Measurements from ENCODE around the gene ALK.

The ALK gene

DNA sequence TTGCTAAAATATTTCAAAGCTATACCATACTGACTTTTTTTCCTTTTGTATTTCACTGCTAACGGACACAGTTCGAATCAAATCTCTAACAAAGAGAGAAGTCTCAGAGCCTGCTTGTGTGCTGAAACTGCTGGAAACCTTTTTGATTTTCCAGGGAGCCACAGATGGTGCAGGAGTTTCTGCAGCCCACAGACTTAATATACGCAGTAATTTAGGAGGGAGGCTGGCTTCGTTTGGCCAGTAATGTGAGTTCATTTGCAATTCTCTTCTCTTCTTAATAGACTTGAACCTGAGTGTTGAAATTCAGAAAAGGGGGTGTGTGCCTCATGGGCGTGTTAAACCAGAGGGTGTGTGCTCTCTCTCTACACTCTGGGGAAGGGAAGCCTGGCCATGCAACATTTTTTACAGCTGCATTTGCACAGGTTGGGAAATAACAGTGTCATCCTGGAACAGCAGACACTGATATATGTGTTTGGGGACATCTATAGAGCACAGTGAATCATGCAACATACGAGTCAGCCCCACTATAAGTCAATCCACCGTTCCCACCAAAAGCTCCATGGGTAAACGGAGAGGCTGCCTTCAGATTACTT is 473.2 kb downstream of the ALK start:
- TF ChIP-seq, protein P1, sequence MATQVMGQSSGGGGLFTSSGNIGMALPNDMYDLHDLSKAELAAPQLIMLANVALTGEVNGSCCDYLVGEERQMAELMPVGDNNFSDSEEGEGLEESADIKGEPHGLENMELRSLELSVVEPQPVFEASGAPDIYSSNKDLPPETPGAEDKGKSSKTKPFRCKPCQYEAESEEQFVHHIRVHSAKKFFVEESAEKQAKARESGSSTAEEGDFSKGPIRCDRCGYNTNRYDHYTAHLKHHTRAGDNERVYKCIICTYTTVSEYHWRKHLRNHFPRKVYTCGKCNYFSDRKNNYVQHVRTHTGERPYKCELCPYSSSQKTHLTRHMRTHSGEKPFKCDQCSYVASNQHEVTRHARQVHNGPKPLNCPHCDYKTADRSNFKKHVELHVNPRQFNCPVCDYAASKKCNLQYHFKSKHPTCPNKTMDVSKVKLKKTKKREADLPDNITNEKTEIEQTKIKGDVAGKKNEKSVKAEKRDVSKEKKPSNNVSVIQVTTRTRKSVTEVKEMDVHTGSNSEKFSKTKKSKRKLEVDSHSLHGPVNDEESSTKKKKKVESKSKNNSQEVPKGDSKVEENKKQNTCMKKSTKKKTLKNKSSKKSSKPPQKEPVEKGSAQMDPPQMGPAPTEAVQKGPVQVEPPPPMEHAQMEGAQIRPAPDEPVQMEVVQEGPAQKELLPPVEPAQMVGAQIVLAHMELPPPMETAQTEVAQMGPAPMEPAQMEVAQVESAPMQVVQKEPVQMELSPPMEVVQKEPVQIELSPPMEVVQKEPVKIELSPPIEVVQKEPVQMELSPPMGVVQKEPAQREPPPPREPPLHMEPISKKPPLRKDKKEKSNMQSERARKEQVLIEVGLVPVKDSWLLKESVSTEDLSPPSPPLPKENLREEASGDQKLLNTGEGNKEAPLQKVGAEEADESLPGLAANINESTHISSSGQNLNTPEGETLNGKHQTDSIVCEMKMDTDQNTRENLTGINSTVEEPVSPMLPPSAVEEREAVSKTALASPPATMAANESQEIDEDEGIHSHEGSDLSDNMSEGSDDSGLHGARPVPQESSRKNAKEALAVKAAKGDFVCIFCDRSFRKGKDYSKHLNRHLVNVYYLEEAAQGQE (IDR thresholded peaks at IDR 0.05; ENCODE audit: insufficient read depth in 1 of 2, low read depth in 2 of 2, low read length in 2 of 2), result no peak
- TF ChIP-seq POLR2AphosphoS5 (IDR thresholded peaks at IDR 0.05; ENCODE audit: low read depth, low read length) (no peak), SIN3A (IDR thresholded peaks at IDR 0.05; ENCODE audit: borderline replicate concordance, insufficient read depth, low read length) (no peak), FOXP2 (optimal IDR thresholded peaks at IDR 0.05; ENCODE audit: borderline replicate concordance, extremely low read depth, extremely low read length, insufficient read depth) (no peak), TAF1 (IDR thresholded peaks at IDR 0.05; ENCODE audit: borderline replicate concordance, insufficient read depth, low read length) (no peak)

DNA sequence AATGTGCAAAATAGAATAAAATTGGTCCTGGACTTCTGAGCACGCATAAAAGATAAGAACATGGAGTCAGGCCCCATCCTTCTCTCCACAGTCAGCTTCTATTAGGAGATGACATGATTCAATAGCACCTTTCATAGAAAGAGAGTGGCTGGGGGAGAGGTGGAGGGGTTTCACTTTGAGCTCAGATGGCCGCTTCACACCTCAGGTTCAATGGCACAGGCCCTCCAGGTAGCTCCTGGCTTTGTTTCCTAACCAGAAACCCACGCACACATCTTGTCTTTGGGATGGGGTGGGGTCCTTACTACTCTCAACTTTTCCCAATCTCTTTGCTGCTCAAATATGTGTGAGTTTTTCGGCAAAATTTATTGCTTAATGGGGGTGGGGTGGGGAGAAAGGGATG is 473.9 kb downstream of the ALK start:
- TF ChIP-seq POLR2AphosphoS5 (IDR thresholded peaks at IDR 0.05; ENCODE audit: low read depth, low read length) (no peak), FOXP2 (optimal IDR thresholded peaks at IDR 0.05; ENCODE audit: borderline replicate concordance, extremely low read depth, extremely low read length, insufficient read depth) (no peak), SIN3A (IDR thresholded peaks at IDR 0.05; ENCODE audit: borderline replicate concordance, insufficient read depth, low read length) (no peak)
- TF ChIP-seq, protein P1 (IDR thresholded peaks at IDR 0.05; ENCODE audit: insufficient read depth in 1 of 2, low read depth in 2 of 2, low read length in 2 of 2), result no peak

DNA sequence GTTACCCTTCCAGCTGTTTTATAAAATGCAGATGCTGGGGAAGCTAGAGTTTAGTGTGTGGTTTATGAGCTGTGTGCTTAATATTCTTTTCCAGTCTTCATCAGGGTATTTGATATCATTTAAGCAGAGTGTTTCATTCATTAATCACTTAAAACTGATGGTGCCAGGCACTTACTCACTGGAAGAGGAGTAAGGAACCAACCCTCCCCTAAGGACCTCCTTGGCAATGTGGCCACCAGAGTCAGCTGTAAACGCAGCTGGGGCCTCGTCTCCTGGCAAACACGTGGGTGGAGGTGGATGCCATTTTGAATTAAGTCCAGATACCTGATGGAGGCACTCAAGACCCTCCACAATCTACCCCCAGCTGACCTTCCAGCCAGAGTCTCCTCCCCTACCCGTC is 474.5 kb downstream of the ALK start:
- no peak for TF ChIP-seq FOXP2 (optimal IDR thresholded peaks at IDR 0.05; ENCODE audit: borderline replicate concordance, extremely low read depth, extremely low read length, insufficient read depth)
- TF ChIP-seq, protein P1 (IDR thresholded peaks at IDR 0.05; ENCODE audit: insufficient read depth in 1 of 2, low read depth in 2 of 2, low read length in 2 of 2), result no peak
- TF ChIP-seq TAF1 (IDR thresholded peaks at IDR 0.05; ENCODE audit: borderline replicate concordance, insufficient read depth, low read length), result no peak
- no peak for TF ChIP-seq SIN3A (IDR thresholded peaks at IDR 0.05; ENCODE audit: borderline replicate concordance, insufficient read depth, low read length)
- no peak for TF ChIP-seq POLR2AphosphoS5 (IDR thresholded peaks at IDR 0.05; ENCODE audit: low read depth, low read length)

DNA sequence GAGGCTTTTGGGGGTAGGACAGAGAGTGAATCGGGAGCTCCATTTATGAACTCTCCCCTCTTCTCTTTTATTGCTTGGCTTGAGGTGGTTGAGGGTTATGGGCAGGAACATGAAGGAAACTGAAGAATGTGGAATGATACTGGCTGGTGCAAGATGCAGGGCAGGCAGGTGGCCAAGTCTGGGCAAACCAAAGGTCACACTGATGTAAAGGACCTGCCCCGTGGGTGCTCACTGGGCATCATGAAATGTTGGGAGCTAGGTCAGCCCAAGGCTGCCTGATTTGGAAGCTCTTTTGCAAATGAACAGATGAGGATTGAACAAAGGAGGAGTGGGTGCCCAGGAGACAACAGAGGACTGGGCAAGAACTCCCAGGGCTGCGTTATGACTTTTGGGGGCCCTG is 477.2 kb downstream of the ALK start:
- TF ChIP-seq POLR2AphosphoS5 (IDR thresholded peaks at IDR 0.05; ENCODE audit: low read depth, low read length) (no peak), TAF1 (IDR thresholded peaks at IDR 0.05; ENCODE audit: borderline replicate concordance, insufficient read depth, low read length) (no peak), FOXP2 (optimal IDR thresholded peaks at IDR 0.05; ENCODE audit: borderline replicate concordance, extremely low read depth, extremely low read length, insufficient read depth) (no peak), SIN3A (IDR thresholded peaks at IDR 0.05; ENCODE audit: borderline replicate concordance, insufficient read depth, low read length) (no peak)
- TF ChIP-seq, protein P1 (IDR thresholded peaks at IDR 0.05; ENCODE audit: insufficient read depth in 1 of 2, low read depth in 2 of 2, low read length in 2 of 2), result no peak

DNA sequence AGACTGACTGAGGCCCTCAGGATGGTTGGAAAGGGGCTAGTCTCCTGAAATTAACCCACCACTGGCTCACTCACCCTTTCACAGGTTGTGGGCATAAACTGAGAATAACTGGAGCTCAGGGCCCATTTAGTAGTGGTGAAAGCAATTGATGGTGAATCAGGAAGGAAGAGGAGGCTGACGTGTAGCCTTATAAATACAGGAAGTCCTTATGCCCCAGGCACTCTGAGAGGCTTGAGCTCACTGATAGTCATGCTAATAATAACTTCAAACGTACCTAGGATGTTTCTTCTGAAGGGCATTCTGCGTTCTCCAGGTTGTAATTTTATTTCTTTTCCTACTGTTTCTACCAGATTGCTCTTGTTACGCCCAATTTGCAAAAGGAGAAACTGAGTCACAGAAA is 477.8 kb downstream of the ALK start:
- TF ChIP-seq TAF1 (IDR thresholded peaks at IDR 0.05; ENCODE audit: borderline replicate concordance, insufficient read depth, low read length), result no peak
- TF ChIP-seq SIN3A (IDR thresholded peaks at IDR 0.05; ENCODE audit: borderline replicate concordance, insufficient read depth, low read length), result no peak
- TF ChIP-seq, protein P1 (IDR thresholded peaks at IDR 0.05; ENCODE audit: insufficient read depth in 1 of 2, low read depth in 2 of 2, low read length in 2 of 2), result no peak
